ENCODE measurements around the gene DHDDS. TPM values are rescaled to one million over a fixed set of nuclear protein-coding genes. Genes with fewer than 3 reads are reported as not detected.

Gene DHDDS
- total and polyA plus RNA-seq, 2 of the 13 experiments (the other 11 are each of a cell fraction or from before 2014, with no cell fraction given): 18.9 to 28.3 TPM

GRCh38 chr1:26472320-26472900 is 40.3 kb downstream of the DHDDS start, which contains the start of gene HMGN2 (continued):
- no peak for TF ChIP-seq CEBPZ (IDR thresholded peaks at IDR 0.05; ENCODE audit: low read length)
- TF ChIP-seq ZNF12 (CRISPR knock-in tag; IDR thresholded peaks at IDR 0.05): no peak
- no peak; the same call in 1 of the 2 replicates for TF ChIP-seq SAP130 (CRISPR knock-in tag; IDR thresholded peaks at IDR 0.05; ENCODE audit: low read depth)
- no peak for TF ChIP-seq SRY (CRISPR knock-in tag; IDR thresholded peaks at IDR 0.05)
- TF ChIP-seq CBFB (CRISPR knock-in tag; IDR thresholded peaks at IDR 0.05): no peak
- TF ChIP-seq ZFP36 (IDR thresholded peaks at IDR 0.05; ENCODE audit: borderline replicate concordance, low read depth, low read length, partially characterized antibody): no peak
- no peak for TF ChIP-seq KLF11 (CRISPR knock-in tag; IDR thresholded peaks at IDR 0.05)
- 0 out of 2 replicates have a peak, but pooled peaks have one; percentile 23 for TF ChIP-seq RNF2 (conservative IDR thresholded peaks at IDR 0.05; ENCODE audit: low read depth)
- peak; percentile 66 for TF ChIP-seq ZNF687 (CRISPR knock-in tag; IDR thresholded peaks at IDR 0.05)
- TF ChIP-seq SMARCE1 (IDR thresholded peaks at IDR 0.05; ENCODE audit: borderline replicate concordance): no peak
- no peak for TF ChIP-seq GLMP (CRISPR knock-in tag; IDR thresholded peaks at IDR 0.05; ENCODE audit: borderline replicate concordance)
- peak; percentile 37; the same call in 1 of the 2 replicates for TF ChIP-seq ZNF879 (CRISPR knock-in tag; IDR thresholded peaks at IDR 0.05)
- TF ChIP-seq NCOA2 (CRISPR knock-in tag; IDR thresholded peaks at IDR 0.05): no peak
- peak; percentile 89 for TF ChIP-seq AGO2 (optimal IDR thresholded peaks at IDR 0.05; ENCODE audit: low read depth, low read length)
- TF ChIP-seq ZNF770 (CRISPR knock-in tag; IDR thresholded peaks at IDR 0.05): 0 out of 2 replicates have a peak, but pooled peaks have one; percentile 0
- peak; percentile 72; the same call in 1 of the 2 replicates for TF ChIP-seq MTERF4 (CRISPR knock-in tag; IDR thresholded peaks at IDR 0.05)
- no peak for TF ChIP-seq PAWR (CRISPR knock-in tag; IDR thresholded peaks at IDR 0.05; ENCODE audit: borderline replicate concordance)
